GM12872 (cell line): ENCODE measurements around the gene HTATIP2.
A peak's percentile ranks its signal among the peaks of the same experiment; 100 is the strongest.

Experiments
- CTCF ChIP-seq: IDR thresholded peaks from 3 replicates; pipeline ENCODE4 v1.5.1; 2011; ENCODE audit warnings: low read depth, mild to moderate bottlenecking, low read length, moderate library complexity; ENCODE audit not compliant: insufficient read depth

HTATIP2 gene

GRCh38 chr11:20363500-20364340, at the start of gene HTATIP2:
Gene HTATIP2 (plus strand): TSS chr11:20363714. CDS start chr11:20364238, 524 bp downstream.
- no peak for TF ChIP-seq CTCF

GRCh38 chr11:20315800-20316199, 47.7 kb upstream of the HTATIP2 start:
- no peak for TF ChIP-seq CTCF

- no peak for TF ChIP-seq CTCF
Observed at GRCh38 chr11:20321177-20321576, 42.3 kb upstream of the HTATIP2 start.

- no peak for TF ChIP-seq CTCF
Observed at GRCh38 chr11:20327377-20327935, 36.1 kb upstream of the HTATIP2 start.

- TF ChIP-seq CTCF = no peak
Observed at GRCh38 chr11:20336056-20336455, 27.5 kb upstream of the HTATIP2 start.

- peak; percentile 50; the same call in 2 of the 3 replicates for TF ChIP-seq CTCF
Observed at GRCh38 chr11:20337526-20338154, 25.9 kb upstream of the HTATIP2 start.

- TF ChIP-seq CTCF = no peak
Observed at GRCh38 chr11:20342347-20343141, 21.0 kb upstream of the HTATIP2 start.
